ENCODE results near the gene CCDC138. TPM values are rescaled to one million over a fixed set of nuclear protein-coding genes. Genes with fewer than 3 reads are reported as not detected.

Gene CCDC138
- total RNA-seq, 1 experiment from 2014 or later = 10.1 TPM

DNA sequence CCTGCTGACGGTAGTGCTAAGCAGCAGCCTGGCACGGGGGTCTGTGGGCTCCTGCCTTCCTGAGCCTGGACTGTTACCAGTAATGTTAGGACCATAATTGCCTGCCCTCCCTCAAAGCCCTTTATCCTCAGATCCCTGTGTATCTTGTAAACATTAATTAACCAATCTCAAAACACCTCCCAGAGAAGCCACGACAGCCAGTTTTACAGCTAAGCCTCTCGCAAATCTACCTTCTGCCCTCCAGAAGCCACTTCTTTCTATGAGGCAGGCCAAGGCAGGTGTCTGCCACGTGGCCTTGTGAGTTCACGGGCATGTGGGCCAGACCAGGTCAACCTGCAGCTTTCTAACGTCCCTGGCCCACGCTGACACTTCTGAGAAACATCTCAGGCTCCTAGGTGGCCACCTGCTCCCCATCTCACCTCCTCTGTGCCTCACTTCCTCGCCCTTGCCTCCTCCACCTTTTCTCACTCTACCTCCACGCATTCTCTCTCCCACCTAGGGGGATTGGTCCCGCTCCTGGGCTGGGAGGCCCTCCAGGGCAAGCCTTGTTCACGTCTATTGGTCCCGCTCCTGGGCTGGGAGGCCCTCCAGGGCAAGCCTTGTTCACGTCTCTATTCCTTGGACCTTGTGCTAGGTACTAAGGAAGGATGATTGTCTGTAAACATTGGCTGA, 138.1 kb downstream of the CCDC138 start:
- intact Hi-C loops (cut with micrococcal nuclease; ENCODE audit: unreplicated experiment) = no loop called here
- DNase-seq (ENCODE audit: low read depth, low spot score) (no peak), ATAC-seq (no peak)
- no peaks in the 10 kb centered on the region for H3K9me3 ChIP-seq (ENCODE audit: control insufficient read depth, insufficient read depth, low read depth, low read length)
- POLR2A ChIA-PET = no interaction called here
- CTCF ChIA-PET = no interaction called here
- no peaks in the 10 kb centered on the region for H3K36me3 ChIP-seq (ENCODE audit: control insufficient read depth, insufficient read depth, low read length)
- TF ChIP-seq, protein P1, sequence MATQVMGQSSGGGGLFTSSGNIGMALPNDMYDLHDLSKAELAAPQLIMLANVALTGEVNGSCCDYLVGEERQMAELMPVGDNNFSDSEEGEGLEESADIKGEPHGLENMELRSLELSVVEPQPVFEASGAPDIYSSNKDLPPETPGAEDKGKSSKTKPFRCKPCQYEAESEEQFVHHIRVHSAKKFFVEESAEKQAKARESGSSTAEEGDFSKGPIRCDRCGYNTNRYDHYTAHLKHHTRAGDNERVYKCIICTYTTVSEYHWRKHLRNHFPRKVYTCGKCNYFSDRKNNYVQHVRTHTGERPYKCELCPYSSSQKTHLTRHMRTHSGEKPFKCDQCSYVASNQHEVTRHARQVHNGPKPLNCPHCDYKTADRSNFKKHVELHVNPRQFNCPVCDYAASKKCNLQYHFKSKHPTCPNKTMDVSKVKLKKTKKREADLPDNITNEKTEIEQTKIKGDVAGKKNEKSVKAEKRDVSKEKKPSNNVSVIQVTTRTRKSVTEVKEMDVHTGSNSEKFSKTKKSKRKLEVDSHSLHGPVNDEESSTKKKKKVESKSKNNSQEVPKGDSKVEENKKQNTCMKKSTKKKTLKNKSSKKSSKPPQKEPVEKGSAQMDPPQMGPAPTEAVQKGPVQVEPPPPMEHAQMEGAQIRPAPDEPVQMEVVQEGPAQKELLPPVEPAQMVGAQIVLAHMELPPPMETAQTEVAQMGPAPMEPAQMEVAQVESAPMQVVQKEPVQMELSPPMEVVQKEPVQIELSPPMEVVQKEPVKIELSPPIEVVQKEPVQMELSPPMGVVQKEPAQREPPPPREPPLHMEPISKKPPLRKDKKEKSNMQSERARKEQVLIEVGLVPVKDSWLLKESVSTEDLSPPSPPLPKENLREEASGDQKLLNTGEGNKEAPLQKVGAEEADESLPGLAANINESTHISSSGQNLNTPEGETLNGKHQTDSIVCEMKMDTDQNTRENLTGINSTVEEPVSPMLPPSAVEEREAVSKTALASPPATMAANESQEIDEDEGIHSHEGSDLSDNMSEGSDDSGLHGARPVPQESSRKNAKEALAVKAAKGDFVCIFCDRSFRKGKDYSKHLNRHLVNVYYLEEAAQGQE (IDR thresholded peaks at IDR 0.05; ENCODE audit: insufficient read depth in 1 of 2, low read depth in 2 of 2, low read length in 1 of 2) = no peak
- TF ChIP-seq, protein P2, sequence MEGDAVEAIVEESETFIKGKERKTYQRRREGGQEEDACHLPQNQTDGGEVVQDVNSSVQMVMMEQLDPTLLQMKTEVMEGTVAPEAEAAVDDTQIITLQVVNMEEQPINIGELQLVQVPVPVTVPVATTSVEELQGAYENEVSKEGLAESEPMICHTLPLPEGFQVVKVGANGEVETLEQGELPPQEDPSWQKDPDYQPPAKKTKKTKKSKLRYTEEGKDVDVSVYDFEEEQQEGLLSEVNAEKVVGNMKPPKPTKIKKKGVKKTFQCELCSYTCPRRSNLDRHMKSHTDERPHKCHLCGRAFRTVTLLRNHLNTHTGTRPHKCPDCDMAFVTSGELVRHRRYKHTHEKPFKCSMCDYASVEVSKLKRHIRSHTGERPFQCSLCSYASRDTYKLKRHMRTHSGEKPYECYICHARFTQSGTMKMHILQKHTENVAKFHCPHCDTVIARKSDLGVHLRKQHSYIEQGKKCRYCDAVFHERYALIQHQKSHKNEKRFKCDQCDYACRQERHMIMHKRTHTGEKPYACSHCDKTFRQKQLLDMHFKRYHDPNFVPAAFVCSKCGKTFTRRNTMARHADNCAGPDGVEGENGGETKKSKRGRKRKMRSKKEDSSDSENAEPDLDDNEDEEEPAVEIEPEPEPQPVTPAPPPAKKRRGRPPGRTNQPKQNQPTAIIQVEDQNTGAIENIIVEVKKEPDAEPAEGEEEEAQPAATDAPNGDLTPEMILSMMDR (IDR thresholded peaks at IDR 0.05) = no peak
- no peak for TF ChIP-seq TCF7L2 (IDR thresholded peaks at IDR 0.05; ENCODE audit: low read depth, low read length)
- no peak for TF ChIP-seq SIN3A (IDR thresholded peaks at IDR 0.05; ENCODE audit: borderline replicate concordance, insufficient read depth, low read depth, low read length)
- TF ChIP-seq POLR2AphosphoS5 (IDR thresholded peaks at IDR 0.05; ENCODE audit: low read depth, low read length) = no peak
- BruUV-seq (replicated peaks) = no TSS peak
- no peak overlapping the region for H3K4me3 ChIP-seq (ENCODE audit: low read depth in 2 of 2, low read length in 2 of 2)
- H3K27ac ChIP-seq (ENCODE audit: low read length) = no peak overlapping the region
- in situ Hi-C loops (cut with HindIII; ENCODE audit: low pct_unique_long_range_greater_than_20kb, low sequenced_read_pairs) = no loop called here
- H3K27me3 ChIP-seq (ENCODE audit: control insufficient read depth, insufficient read depth, low read length) = no peaks in the 10 kb centered on the region
- H3K4me1 ChIP-seq (ENCODE audit: control insufficient read depth, insufficient read depth, low read length) = no peaks in the 10 kb centered on the region

DNA sequence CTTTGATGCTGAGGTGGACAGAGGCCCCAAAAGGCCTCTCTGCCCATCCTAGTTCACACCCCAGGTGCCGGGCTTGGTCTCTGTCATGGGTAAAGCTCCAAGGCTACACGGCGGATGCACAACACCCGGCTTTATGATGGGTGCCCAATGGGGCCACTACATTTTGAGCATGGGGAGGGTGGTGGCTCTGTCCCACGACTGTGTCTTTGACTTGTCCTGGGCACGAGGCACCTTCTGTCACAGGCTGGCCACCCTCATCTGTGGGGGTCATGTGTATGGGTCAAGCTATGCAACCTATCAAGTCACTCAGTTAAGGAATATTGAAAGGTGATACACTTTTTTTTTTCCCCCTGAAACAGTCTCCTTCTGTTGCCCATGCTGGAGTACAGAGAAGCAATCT, 138.7 kb downstream of the CCDC138 start:
- BruUV-seq (replicated peaks) = no TSS peak
- CTCF ChIA-PET = no interaction called here
- in situ Hi-C loops (cut with HindIII; ENCODE audit: low pct_unique_long_range_greater_than_20kb, low sequenced_read_pairs) = no loop called here

More for the DNA sequence above, 138.7 kb downstream of the CCDC138 start:
- no peaks in the 10 kb centered on the region for H3K27me3 ChIP-seq (ENCODE audit: control insufficient read depth, insufficient read depth, low read length)
- no peak for DNase-seq (ENCODE audit: low read depth, low spot score)
- H3K4me1 ChIP-seq (ENCODE audit: control insufficient read depth, insufficient read depth, low read length) = no peaks in the 10 kb centered on the region
- no peak for ATAC-seq
- no peaks in the 10 kb centered on the region for H3K36me3 ChIP-seq (ENCODE audit: control insufficient read depth, insufficient read depth, low read length)
- TF ChIP-seq POLR2AphosphoS5 (IDR thresholded peaks at IDR 0.05; ENCODE audit: low read depth, low read length) (no peak), TCF7L2 (IDR thresholded peaks at IDR 0.05; ENCODE audit: low read depth, low read length) (no peak), SIN3A (IDR thresholded peaks at IDR 0.05; ENCODE audit: borderline replicate concordance, insufficient read depth, low read depth, low read length) (no peak)
- TF ChIP-seq, protein P2 (IDR thresholded peaks at IDR 0.05) = no peak
- TF ChIP-seq, protein P1 (IDR thresholded peaks at IDR 0.05; ENCODE audit: insufficient read depth in 1 of 2, low read depth in 2 of 2, low read length in 1 of 2) = no peak
- POLR2A ChIA-PET = no interaction called here
- intact Hi-C loops (cut with micrococcal nuclease; ENCODE audit: unreplicated experiment) = no loop called here
- H3K4me3 ChIP-seq (ENCODE audit: low read depth in 2 of 2, low read length in 2 of 2) = no peak overlapping the region
- no peak overlapping the region for H3K27ac ChIP-seq (ENCODE audit: low read length)
- H3K9me3 ChIP-seq (ENCODE audit: control insufficient read depth, insufficient read depth, low read depth, low read length) = no peaks in the 10 kb centered on the region
